Left lung (tissue), 10 donors: ENCODE measurements around the gene SMIM36. TPM values are rescaled to one million over a fixed set of nuclear protein-coding genes. Genes with fewer than 3 reads are reported as not detected.
A peak's percentile ranks its signal among the peaks of the same experiment; 100 is the strongest.

Source experiments
- ATAC-seq: fragments of 200-7000 bp; cut with Tn5 transposase; one replicate; pipeline ENCODE4 v1.9.1; 2020; ENCODE audit warnings: moderate library complexity
- DNase-seq, 4 donors: peaks; one replicate each; pipeline ENCODE4 v3.0.0-alpha.2; 2013 to 2020
- H3K27ac ChIP-seq, 2 donors: fragments of 200-600 bp; sonication (generic) in 1 of 2; one replicate each; pipeline versions ENCODE4 v1.5.0 to v1.8.0; 2020 to 2021
- H3K27me3 ChIP-seq, 2 donors: fragments of 200-600 bp; sonication (generic) in 1 of 2; one replicate each; pipeline versions ENCODE4 v1.5.0 to v1.8.0; 2020 to 2021
- H3K36me3 ChIP-seq, 2 donors: fragments of 200-600 bp; sonication (generic) in 1 of 2; one replicate each; pipeline versions ENCODE4 v1.5.0 to v1.8.0; 2020 to 2021
- H3K4me1 ChIP-seq, 2 donors: fragments of 200-600 bp; one replicate each; pipeline ENCODE4 v1.8.0; 2021
- H3K4me3 ChIP-seq, 2 donors: fragments of 200-600 bp; sonication (generic) in 1 of 2; one replicate each; pipeline versions ENCODE4 v1.5.0 to v1.8.0; 2020 to 2021; ENCODE audit warnings: mild to moderate bottlenecking in 1 of 2
- H3K9me3 ChIP-seq, 2 donors: fragments of 200-600 bp; sonication (generic) in 1 of 2; one replicate each; pipeline versions ENCODE4 v1.5.0 to v1.8.0; 2020 to 2021
- intact Hi-C, 2 donors: fragments of 100-400 bp; cut with DNase I; formaldehyde crosslinking; loops; one replicate each; pipeline versions ENCODE4 v1.11.2 to v1.14.2; 2022
- polyA plus RNA-seq, 6 donors: library from polyadenylated mRNA; unstranded; fragments of 120-200 nt; gene quantifications; one replicate each; pipeline ENCODE4 v1.2.1, GENCODE V29; 2013; ENCODE audit not compliant: insufficient read length in 6 of 6
- total RNA-seq, 2 donors: library from RNA; stranded (reverse); fragmentation: NEBNext Ultra II Directional; extraction: Animal tissue kit (Norgen Biotek cat#: 25700); gene quantifications; one replicate each; pipeline ENCODE4 v1.2.1, GENCODE V29; 2021
- TF ChIP-seq, protein P1 (sequence below), 2 donors: fragments of 200-600 bp; sonication (generic) in 1 of 2; IDR thresholded peaks; one replicate each; pipeline versions ENCODE4 v1.5.0 to v1.8.0; 2021; ENCODE audit warnings: antibody characterized with exemption in 2 of 2
- donor health status: DM: no; HTN: yes; CAD: no.
- donor health status: DM: no; HTN: no; CAD: no.

The SMIM36 gene
- total and polyA plus RNA-seq, 8 donors: 0.11 to 0.28 (median 0.26) TPM; not detected in 2

DNA sequence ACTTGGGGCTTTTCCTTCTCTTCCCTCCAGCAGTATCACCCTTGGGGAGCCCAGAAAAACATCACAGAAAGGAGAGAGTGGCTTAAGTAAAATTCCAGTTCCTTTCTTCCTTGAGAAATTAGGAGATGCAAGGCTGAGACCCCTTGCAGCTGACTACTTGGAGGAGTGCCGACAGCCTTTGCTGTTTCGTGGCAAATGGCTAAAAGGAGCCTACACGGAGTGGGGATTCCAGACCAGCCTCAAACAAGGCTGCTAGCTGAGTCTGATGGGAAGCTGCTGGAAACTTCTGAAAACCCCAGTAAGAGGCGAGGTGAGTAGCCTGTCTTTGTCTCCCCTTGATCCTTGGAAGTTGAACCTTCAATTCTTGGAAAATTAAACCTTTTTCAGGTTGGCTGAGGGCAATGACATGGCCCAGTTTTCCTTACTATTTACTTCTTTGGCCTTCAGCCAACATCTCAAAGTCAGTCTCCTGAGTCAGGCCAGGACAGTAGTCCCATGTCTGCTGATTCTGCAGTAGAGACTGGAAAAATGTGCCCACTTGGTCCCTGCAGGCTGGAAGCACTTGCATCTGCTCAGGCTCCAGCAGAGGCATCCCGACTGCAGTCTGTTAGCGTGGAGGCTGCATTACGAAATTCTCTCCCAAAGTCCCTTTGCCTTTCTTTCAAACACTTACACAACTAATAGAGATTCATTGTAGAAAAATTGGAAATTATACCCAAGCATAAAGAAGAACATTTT, 23.4 kb downstream of the SMIM36 start:
- no peak overlapping the region for H3K4me3 ChIP-seq
- TF ChIP-seq, protein P1, sequence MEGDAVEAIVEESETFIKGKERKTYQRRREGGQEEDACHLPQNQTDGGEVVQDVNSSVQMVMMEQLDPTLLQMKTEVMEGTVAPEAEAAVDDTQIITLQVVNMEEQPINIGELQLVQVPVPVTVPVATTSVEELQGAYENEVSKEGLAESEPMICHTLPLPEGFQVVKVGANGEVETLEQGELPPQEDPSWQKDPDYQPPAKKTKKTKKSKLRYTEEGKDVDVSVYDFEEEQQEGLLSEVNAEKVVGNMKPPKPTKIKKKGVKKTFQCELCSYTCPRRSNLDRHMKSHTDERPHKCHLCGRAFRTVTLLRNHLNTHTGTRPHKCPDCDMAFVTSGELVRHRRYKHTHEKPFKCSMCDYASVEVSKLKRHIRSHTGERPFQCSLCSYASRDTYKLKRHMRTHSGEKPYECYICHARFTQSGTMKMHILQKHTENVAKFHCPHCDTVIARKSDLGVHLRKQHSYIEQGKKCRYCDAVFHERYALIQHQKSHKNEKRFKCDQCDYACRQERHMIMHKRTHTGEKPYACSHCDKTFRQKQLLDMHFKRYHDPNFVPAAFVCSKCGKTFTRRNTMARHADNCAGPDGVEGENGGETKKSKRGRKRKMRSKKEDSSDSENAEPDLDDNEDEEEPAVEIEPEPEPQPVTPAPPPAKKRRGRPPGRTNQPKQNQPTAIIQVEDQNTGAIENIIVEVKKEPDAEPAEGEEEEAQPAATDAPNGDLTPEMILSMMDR (IDR thresholded peaks at IDR 0.05): no peak
- intact Hi-C loops: no loop called here
- ATAC-seq: peak; percentile 33
- H3K27ac ChIP-seq: no peak overlapping the region
- no peaks in the 10 kb centered on the region for H3K27me3 ChIP-seq
- DNase-seq: peak in 1 of 4 donors; percentile 19
- no peaks in the 10 kb centered on the region for H3K36me3 ChIP-seq
- no peaks in the 10 kb centered on the region for H3K9me3 ChIP-seq
- no peaks in the 10 kb centered on the region for H3K4me1 ChIP-seq

DNA sequence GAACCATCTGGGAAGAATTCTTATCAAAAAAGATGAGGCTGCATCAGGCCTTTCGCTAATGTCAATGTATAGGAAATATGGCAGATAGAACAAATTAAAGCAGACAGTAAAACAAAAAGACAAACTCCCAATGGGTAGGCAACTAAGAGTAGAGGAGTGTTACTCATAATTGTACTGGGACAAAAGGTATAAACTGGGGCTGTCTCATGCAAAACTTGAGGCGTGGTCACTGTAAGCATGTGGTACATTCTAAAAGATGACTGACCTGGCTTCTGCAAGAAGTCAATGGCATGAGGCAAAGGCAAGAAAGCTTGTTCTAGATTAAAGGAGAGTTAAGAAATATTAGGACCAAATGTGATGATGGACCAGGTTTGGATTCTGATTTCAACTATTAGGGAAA, 26.7 kb downstream of the SMIM36 start:
- H3K4me1 ChIP-seq: no peaks in the 10 kb centered on the region
- DNase-seq: no peak
- intact Hi-C loops: no loop called here
- ATAC-seq: no peak
- no peaks in the 10 kb centered on the region for H3K36me3 ChIP-seq
- no peaks in the 10 kb centered on the region for H3K27me3 ChIP-seq
- H3K9me3 ChIP-seq: no peaks in the 10 kb centered on the region
- no peak overlapping the region for H3K4me3 ChIP-seq
- TF ChIP-seq, protein P1 (IDR thresholded peaks at IDR 0.05): no peak
- no peak overlapping the region for H3K27ac ChIP-seq

DNA sequence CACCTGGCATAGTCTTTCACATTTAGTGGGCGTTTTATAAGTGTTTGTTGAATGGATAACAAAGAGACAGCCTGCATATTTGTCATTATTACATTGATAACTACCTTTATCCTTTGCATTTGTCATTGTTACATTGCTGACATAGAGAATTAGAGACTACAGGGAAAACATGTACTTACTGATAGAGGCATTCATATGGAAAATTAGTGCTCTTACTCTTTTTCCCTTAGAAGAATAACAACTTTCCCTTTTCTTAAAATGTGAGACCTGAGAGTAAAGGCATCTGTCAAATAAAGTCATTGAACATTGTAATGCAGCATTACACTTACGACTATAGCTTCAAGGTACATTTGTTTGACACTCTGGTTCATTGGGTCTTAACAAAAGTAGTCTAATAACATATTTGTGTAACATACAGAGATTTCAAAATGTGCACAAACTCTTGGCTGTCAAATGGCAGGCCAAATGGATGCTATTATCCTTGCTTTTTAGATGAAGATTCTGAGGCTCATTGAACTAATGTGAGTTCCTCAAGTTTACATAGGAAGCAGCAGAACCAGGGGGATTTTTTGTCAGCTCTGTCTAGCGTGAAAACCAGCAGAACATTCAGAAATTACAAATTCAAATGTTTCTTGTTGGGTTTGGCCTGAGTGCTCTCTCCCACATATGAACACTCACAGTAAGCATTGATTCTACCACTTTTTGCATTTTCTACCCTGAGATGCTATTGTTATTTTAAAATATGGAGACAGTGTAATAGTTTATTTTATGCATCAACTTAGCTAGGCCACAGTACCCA, 28.5 kb downstream of the SMIM36 start:
- Histone ChIP-seq H3K4me1 (no peaks in the 10 kb centered on the region), H3K36me3 (no peaks in the 10 kb centered on the region), H3K27me3 (peaks cover 0 to 6% of the 10 kb centered on the region in 2 donors), H3K27ac (no peak overlapping the region), H3K9me3 (no peaks in the 10 kb centered on the region), H3K4me3 (no peak overlapping the region)
- TF ChIP-seq, protein P1 (IDR thresholded peaks at IDR 0.05): no peak
- no peak for DNase-seq
- ATAC-seq: no peak
- intact Hi-C loops: no loop called here

DNA sequence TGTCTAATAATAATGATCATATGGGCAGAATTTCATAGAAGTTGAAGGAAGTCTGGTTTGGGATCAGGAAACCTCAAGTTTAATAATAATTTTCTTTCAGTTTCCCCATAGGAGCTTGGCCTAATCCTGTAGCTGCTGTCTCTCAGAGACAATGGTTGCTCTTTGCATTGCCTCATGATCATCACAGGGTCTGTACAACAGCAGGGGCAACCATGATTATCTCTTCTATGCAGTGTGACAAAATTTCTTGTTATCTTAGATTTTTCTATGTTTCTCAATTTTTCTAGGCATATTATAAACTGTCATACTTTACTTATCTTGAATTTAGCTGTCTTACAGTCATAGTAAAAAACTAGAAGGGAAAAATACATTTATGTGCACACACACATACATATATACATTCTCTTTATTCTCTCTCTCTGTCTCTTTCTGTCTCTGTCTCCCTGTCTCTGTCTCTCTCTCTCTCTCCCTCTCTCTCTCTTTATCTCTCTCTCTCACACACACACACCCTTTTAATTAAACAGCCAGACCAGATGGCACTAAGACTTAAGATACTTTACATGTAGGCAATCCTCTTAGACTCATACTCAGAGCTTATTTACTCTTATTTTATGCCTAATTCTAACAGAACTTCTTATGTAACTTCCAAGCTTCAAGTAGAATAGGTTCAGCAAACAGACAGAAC, 30.5 kb downstream of the SMIM36 start:
- intact Hi-C loops: no loop called here
- H3K9me3 ChIP-seq: no peaks in the 10 kb centered on the region
- no peaks in the 10 kb centered on the region for H3K36me3 ChIP-seq
- DNase-seq (no peak), ATAC-seq (no peak)
- peaks cover 0 to 6% of the 10 kb centered on the region in 2 donors for H3K27me3 ChIP-seq
- TF ChIP-seq, protein P1 (IDR thresholded peaks at IDR 0.05): no peak
- no peak overlapping the region for H3K27ac ChIP-seq
- H3K4me1 ChIP-seq: no peaks in the 10 kb centered on the region
- no peak overlapping the region for H3K4me3 ChIP-seq

DNA sequence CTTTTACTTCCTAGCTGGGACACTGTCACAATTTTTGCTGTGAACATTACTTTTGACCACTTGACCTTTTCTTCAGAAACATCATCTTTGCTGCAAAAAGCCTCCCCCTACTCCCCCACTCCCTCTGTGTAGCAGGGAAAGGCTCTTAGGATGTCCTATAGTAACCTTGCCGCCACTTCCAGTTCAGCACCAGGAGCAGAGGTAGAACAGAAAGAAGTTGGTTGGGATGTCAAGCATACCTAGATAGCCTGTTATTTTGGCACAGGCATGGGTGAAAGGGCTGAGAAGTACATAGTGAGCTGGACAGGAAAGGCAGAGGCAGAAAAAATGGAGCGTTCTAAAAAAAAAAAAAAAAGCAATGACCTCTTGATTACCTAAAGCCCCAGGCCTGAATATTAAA, 31.3 kb downstream of the SMIM36 start:
- intact Hi-C loops: no loop called here
- ATAC-seq: no peak
- Histone ChIP-seq H3K4me1 (no peaks in the 10 kb centered on the region), H3K9me3 (no peaks in the 10 kb centered on the region), H3K27ac (no peak overlapping the region), H3K4me3 (no peak overlapping the region), H3K36me3 (no peaks in the 10 kb centered on the region), H3K27me3 (peaks cover 0 to 6% of the 10 kb centered on the region in 2 donors)
- TF ChIP-seq, protein P1 (IDR thresholded peaks at IDR 0.05): no peak
- no peak for DNase-seq
